Colonic mucosa (tissue), 4 donors: ENCODE data around the gene NSUN2. TPM values are rescaled to one million over a fixed set of nuclear protein-coding genes. Genes with fewer than 3 reads are reported as not detected.

Experiments used
- DNase-seq: peaks from one replicate; pipeline ENCODE4 v3.0.0-alpha.2; 2020
- H3K27ac ChIP-seq: fragments of 200-600 bp; one replicate; pipeline ENCODE4 v1.8.0; 2021
- H3K27me3 ChIP-seq: fragments of 200-600 bp; one replicate; pipeline ENCODE4 v1.8.0; 2021
- H3K36me3 ChIP-seq: fragments of 200-600 bp; one replicate; pipeline ENCODE4 v1.8.0; 2021
- H3K4me1 ChIP-seq: fragments of 200-600 bp; one replicate; pipeline ENCODE4 v1.8.0; 2021; ENCODE audit warnings: mild to moderate bottlenecking
- H3K4me3 ChIP-seq: fragments of 200-600 bp; one replicate; pipeline ENCODE4 v1.8.0; 2021
- H3K9ac ChIP-seq, 2 donors: one replicate each; pipeline ENCODE4 v1.7.0; 2013; ENCODE audit warnings: control low read depth in 2 of 2, low read depth in 2 of 2, low read length in 2 of 2
- H3K9me3 ChIP-seq: fragments of 200-600 bp; one replicate; pipeline ENCODE4 v1.8.0; 2021
- intact Hi-C: fragments of 100-400 bp; cut with DNase I; formaldehyde crosslinking; loops from one replicate; pipeline ENCODE4 v1.14.1; 2022
- total RNA-seq, 2 donors: library from RNA; stranded (reverse); fragmentation: NEBNext Ultra II Directional in 1 of 2; extraction: Animal tissue kit (Norgen Biotek cat#: 25700) in 1 of 2; gene quantifications; one replicate each; pipeline ENCODE4 v1.2.1, GENCODE V29; 2021
- TF ChIP-seq, protein P1 (sequence below): fragments of 200-600 bp; IDR thresholded peaks from one replicate; pipeline ENCODE4 v1.8.0; 2022; ENCODE audit warnings: antibody characterized with exemption, mild to moderate bottlenecking
- donor health status: healthy.
- donor health status: DM: no; HTN: no; CAD: no.
- donor health status: DM: no; HTN: no; CAD: no.

NSUN2 gene
- total RNA-seq, 2 donors from 2014 or later: 46.9 to 69.9 TPM

DNA sequence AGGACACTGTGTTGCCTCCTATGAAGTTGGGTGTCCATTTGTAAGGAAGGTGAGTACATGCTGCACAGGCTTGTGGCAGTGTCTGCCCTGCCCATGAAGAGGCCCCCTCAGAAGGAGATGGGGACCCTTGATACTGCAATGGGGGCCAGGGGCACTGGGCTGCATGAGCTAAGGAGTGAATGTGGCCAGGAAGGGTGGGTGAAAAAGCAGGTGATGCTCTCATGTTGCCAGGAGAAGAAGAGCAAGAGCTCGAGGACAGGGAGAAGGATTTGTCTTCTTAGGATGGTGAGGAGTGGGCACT is 76.1 kb downstream of the NSUN2 start:
- intact Hi-C loops: no loop called here
- DNase-seq: no peak
- no peaks in the 10 kb centered on the region for H3K27me3 ChIP-seq
- no peak overlapping the region for H3K9ac ChIP-seq
- no peak overlapping the region for H3K27ac ChIP-seq
- H3K9me3 ChIP-seq: no peaks in the 10 kb centered on the region
- TF ChIP-seq, protein P1, sequence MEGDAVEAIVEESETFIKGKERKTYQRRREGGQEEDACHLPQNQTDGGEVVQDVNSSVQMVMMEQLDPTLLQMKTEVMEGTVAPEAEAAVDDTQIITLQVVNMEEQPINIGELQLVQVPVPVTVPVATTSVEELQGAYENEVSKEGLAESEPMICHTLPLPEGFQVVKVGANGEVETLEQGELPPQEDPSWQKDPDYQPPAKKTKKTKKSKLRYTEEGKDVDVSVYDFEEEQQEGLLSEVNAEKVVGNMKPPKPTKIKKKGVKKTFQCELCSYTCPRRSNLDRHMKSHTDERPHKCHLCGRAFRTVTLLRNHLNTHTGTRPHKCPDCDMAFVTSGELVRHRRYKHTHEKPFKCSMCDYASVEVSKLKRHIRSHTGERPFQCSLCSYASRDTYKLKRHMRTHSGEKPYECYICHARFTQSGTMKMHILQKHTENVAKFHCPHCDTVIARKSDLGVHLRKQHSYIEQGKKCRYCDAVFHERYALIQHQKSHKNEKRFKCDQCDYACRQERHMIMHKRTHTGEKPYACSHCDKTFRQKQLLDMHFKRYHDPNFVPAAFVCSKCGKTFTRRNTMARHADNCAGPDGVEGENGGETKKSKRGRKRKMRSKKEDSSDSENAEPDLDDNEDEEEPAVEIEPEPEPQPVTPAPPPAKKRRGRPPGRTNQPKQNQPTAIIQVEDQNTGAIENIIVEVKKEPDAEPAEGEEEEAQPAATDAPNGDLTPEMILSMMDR: no peak
- no peaks in the 10 kb centered on the region for H3K36me3 ChIP-seq
- H3K4me1 ChIP-seq: no peaks in the 10 kb centered on the region
- H3K4me3 ChIP-seq: no peak overlapping the region

DNA sequence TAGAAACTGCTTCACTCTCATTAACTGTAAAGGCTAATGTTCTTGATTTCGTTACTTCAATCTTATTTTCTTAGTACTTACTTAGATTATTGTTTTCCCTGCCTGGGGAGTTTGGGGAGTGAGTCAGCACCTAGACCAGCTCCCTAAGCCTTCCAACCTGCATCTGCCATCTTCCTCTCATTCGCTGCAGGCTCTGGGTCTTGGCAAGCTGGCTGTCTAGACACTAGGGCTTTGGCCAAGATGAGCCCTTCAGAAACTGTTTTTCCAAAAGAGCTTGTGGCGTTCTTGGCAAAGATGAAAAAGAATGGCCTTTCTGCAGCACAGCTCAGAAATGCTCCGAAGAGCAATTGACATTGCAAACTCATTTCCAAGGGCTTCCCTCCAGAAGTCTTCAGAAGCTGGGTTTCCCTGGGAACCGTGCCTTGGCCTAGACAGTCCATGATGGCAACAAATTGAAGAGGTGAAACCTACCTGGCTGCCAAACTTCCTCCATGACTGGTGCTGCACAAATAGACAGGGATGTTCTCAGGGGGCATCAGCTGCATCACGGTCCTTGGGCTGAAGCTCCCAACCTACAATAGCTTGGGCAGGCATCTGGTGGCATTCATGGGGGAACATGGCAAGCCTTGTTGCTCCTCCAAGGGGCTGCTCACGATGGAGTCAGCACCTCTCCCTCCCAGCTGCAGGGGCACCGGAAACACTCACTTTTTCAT is 76.6 kb downstream of the NSUN2 start:
- H3K36me3 ChIP-seq: no peaks in the 10 kb centered on the region
- no peak overlapping the region for H3K4me3 ChIP-seq
- TF ChIP-seq, protein P1: no peak
- no peak for DNase-seq
- no peak overlapping the region for H3K27ac ChIP-seq
- no peak overlapping the region for H3K9ac ChIP-seq
- H3K9me3 ChIP-seq: no peaks in the 10 kb centered on the region
- H3K27me3 ChIP-seq: no peaks in the 10 kb centered on the region
- intact Hi-C loops: no loop called here
- no peaks in the 10 kb centered on the region for H3K4me1 ChIP-seq

DNA sequence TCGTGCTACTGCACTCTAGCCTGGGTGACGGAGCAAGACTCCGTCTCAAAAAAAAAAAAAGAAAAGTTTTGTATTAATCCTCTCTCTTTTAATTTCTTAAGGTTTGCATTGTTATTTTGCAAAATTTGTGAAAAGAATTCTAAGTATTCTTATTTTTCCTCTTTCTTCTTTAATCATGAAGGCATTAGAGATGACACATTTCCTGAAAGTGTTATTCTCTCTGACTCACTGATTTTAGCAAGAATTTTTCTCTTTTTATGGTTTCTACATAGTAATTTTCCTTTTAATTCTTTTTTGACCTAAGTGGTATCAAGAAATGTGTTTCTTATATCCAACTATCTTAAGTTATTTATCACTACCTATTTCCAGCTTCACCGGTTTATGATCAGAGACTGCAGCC is 78.0 kb downstream of the NSUN2 start:
- H3K27me3 ChIP-seq: no peaks in the 10 kb centered on the region
- H3K9ac ChIP-seq: no peak overlapping the region
- no peak for DNase-seq
- no peaks in the 10 kb centered on the region for H3K9me3 ChIP-seq
- H3K36me3 ChIP-seq: no peaks in the 10 kb centered on the region
- intact Hi-C loops: no loop called here
- H3K4me3 ChIP-seq: no peak overlapping the region
- no peak overlapping the region for H3K27ac ChIP-seq
- H3K4me1 ChIP-seq: no peaks in the 10 kb centered on the region
- TF ChIP-seq, protein P1: no peak

DNA sequence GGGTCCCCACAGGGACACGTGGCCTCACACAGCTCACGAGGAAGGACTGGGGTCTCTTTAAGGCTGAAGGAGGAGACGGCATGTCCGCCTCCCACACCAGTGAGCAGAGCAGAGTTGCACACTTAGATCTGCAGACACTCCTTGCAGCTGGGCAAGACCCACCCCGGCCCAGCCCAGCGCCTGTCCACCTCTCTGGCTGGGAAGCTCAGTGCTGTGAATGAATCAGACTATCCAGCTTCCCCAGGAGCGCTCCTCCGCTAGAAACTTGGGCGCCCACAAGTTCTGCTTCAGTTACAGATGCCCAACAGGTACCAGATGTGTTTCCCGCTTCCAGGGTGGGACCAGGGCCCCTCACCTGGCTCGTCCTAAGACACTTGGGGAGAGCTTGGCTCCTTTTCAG is 78.9 kb downstream of the NSUN2 start:
- Histone ChIP-seq H3K4me3 (no peak overlapping the region), H3K4me1 (no peaks in the 10 kb centered on the region), H3K36me3 (no peaks in the 10 kb centered on the region), H3K9me3 (no peaks in the 10 kb centered on the region), H3K27ac (no peak overlapping the region), H3K27me3 (no peaks in the 10 kb centered on the region), H3K9ac (no peak overlapping the region)
- no peak for DNase-seq
- intact Hi-C loops: no loop called here
- TF ChIP-seq, protein P1: no peak

DNA sequence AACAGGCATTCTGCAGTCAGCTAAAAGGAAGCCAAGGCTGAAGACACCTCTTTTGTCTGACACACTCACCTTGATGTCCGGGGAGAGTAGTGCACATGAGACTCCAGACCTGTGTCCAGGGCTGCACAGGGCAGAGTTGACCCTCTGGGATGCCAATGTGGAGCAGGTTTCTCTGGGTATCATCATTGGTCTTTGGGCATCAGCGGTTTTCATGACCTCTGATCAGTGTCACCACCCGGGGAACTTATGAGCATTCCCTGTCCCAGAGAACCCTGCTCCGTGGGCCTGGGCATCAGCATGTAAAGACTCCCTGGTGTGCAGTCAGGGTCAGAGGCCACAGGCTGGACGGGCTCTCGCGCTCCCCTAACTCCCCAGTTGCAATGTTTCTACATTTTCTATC is 80.2 kb downstream of the NSUN2 start:
- TF ChIP-seq, protein P1: no peak
- no peaks in the 10 kb centered on the region for H3K4me1 ChIP-seq
- no peak overlapping the region for H3K4me3 ChIP-seq
- H3K27me3 ChIP-seq: no peaks in the 10 kb centered on the region
- no peaks in the 10 kb centered on the region for H3K36me3 ChIP-seq
- no peak overlapping the region for H3K9ac ChIP-seq
- no peak overlapping the region for H3K27ac ChIP-seq
- no peak for DNase-seq
- intact Hi-C loops: no loop called here
- H3K9me3 ChIP-seq: no peaks in the 10 kb centered on the region
